Activated CD4-positive, alpha-beta T cell treated with anti-CD3 and anti-CD28 coated beads, Interleukin-2, amount 50 U/mL, for 48 hours (primary cell): ENCODE results near the gene PDIA6.

Experiments
- DNase-seq, 2 experiments: peaks; one replicate each; pipeline ENCODE4 v3.0.0-alpha.2; 2020

The PDIA6 gene

DNA sequence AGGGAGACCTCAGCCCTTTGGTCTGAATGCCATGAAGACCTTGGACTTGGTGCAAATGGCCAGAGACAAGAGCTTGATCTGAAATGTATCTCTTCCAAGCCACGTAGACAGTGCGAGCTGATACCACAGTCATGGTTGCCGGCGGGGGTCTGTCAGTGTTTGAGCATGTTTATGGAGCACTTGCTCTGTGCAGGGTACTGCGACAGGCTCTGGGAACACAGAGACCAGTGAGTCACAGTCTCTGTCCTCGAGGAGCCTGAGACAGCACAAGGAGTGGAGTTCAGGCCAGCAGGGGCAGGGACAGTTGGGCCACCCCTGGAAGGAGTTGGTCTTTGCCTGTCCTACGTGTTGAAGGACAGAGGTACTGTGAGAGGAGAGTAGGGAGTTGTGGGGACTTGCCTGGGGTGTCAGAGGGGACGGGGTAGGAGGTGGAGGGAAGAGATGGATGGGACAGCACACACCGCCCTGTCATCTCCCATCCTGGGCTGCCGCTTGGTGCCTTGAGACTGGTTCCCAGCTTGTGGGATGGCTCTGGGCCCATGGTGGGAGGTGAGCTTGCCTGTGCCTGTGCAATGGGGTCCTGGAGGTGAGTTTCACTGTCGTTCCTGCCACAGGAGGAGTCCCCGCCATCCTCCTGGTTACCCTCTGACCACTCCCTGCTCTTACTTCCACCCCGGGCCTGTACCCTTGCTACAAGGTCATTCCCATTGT lies 51.6 kb downstream of the PDIA6 start:
- DNase-seq = no peak

DNA sequence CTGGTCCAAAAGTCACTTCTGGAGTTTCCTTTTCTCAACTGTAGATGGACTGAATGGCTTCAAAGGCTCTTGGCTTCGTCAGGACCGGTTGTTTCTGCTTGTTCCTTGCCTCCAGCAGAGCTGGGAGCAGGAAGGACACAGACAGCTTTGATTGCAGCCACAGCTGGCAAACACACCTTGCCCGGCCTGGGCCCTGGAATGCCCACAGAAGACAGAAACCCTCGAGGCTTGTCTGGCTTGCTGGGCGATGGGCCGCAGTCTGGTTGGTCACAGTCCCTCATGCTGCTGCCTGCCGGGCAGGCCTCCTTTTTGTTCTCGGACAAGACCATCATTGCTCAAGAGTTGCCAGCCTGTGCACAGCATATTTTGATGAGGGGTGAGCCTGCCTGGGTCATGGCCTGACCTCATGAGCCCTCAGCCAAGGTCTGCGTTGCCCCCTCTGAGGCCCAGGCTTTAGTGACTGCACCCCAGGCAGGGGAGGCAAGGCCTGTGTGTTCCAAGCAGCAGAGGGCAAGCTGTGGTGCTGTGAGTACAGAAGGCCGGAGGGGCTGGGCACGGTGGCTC lies 53.4 kb downstream of the PDIA6 start:
- no peak for DNase-seq

DNA sequence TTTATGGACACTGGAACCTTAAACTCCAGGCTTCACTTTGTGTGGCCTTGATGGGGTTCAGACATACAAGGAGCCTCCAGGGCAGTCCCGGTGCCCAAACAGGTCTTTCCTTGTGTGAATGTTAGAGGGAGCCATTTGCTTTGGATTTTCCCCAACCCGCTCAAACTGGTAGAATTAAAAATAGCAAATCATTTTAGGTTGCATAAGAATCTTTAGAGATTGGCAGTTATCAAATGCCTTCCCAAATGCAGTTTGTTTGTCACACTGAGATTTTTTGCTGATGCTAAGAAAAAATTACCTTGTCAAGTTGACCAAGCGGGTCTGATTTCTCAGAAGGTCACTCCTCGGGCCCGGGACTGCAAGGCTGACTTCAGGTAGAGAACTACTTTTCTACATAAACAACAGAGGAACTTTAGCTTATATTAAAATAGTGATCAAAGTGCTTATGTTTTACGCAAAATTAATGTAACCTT lies 54.7 kb downstream of the PDIA6 start:
- DNase-seq = no peak

DNA sequence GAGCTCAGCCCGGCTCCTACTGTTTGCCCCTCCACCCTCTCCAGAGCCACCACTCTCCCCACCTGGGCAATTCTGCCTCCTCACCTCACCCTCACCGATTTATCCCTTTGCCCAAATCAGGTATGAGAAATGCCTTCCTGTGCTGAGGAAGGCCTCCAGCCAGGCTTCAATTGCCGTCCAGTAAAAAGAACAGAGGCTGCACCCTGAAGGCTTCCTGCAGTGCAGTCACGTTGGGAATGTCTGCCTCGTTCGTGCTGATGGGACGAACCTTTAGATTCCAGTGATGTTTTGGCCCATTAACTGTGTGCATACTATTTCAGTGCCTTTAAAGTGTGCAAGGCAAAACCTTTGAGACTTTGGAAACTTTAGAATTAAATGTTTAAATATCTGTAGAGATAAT lies 57.0 kb downstream of the PDIA6 start:
- DNase-seq = no peak

DNA sequence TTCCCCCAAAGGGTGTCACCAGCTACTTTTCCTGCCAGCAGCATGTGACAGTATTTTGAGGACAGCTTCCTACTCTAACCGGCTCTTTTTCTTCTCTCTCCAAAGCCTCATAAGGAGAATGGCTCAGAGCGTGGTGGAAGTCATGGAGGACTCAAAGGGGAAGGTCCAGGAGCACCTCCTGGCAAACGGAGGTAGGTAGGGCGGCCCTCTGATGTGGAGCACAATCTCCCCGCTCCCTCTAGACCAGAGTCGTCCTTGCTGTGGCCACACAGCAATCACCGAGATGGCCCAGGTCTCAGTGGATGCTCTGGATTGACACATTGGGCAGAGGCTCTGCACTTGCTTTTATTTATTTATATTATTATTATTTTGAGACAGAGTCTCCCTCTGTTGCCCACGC lies 58.7 kb downstream of the PDIA6 start:
- no peak for DNase-seq

DNA sequence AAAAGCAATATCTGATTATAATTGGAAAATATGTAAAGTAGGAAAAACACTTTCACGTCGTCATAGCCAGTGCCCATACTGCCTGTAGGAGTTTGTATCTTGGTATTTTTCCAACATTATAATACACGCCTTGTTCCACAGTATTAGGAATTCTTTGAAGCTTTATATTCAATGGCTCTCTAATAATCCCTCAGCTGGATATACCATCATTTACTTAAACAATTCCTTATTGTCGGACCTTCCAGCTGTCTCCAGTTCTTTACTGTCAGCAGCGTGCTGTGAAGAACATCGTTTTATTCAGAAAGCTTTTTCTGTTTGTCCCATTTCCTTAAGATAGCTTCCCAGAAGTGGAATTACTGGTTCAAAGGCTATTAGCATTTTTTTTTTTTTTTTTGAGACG lies 59.4 kb downstream of the PDIA6 start:
- DNase-seq = no peak

DNA sequence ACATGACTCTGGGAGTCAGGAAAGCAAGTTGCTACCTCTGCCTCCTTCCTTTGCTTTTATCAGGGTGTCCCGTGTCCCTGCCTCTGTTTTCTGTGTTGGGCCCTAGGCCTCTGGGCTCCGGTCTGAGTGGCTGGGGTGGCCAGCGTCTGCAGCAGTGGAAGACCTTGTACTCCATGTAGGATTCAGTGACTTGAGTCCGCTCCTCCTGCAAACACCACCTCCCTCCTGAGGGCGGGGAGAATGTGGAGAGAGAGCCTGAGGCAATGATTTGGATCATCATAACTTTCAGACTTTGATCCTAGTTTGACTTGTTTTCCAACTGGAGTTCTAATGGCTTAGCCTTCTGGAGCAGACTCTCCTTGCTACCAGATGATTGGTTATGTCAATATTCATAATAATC lies 60.3 kb downstream of the PDIA6 start:
- no peak for DNase-seq

DNA sequence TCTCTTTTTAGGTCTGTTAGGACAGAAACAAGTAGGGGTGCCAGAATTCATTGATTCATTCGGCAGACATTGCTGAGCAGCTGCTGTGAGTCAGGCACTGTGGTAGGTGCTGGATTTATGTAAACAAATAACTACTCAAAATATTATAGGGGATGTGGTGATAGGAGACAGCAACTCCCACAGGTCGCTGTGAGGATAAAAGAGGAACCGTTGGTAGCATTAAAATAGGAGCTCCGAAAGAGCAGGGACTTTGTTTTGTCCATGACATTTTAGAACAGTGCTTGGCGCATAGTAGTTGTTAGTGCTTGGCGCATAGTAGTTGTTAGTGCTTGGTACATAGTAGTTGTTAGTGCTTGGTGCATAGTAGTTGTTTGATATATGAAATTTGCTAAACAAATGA lies 62.0 kb downstream of the PDIA6 start:
- DNase-seq = no peak

DNA sequence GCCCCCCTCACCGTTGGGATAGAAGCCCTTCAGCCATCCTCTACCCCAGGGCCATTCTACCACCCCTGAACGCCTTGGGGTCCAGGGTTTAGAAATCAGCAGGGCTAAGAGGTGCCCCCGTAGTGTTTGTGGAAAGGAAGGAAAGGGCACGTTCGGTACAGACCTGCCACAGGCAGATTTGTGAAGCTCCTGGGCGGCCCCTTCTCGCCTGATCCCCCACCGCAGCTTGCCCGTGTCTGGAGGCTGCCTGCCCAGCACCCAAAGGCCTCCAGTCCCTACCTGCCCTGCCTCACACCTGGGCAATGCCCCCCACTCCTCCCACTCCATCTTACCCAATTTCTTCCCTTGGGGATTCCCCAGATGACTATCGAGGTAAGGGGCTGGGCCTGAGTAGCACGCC lies 69.9 kb downstream of the PDIA6 start:
- no peak for DNase-seq

DNA sequence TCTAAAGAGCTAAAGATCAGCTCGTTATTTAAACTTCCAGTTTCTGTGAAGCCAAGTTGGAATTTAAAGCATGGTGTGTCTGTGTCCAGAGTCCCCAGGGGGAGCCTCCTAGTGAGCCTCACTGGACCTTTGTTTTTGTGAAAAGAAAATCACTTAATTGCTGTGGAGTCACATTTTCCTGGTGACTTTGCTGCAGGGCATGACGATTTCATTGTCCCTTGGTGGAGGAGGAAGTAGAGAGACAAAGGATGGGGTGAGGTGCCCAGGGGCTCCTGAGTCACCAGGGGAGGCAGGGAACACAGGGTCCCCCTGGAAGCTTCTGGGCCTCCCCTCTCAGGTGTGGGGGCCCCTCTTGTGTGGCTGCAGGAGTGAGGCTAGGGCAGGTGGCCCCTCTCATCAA lies 71.4 kb downstream of the PDIA6 start:
- no peak for DNase-seq

DNA sequence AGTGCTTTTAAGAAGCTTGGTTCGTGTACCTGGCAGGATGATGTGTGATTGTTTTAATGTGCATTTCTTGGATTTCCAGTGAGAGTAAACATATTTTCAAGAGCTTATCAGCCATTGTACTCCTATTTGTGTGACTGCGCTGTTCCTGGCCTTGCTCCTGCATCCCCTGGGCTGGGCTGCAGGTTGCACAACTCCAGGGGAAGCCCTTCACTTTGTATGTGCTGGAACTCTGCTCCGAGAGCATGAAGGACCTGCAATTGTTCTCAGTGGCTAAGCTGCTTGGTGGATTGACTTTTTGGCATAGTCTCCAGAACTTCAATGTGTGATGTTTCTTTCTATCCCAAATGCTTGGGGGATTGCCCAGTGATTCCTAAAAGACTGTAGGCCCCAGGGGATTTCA lies 72.4 kb downstream of the PDIA6 start:
- no peak for DNase-seq

DNA sequence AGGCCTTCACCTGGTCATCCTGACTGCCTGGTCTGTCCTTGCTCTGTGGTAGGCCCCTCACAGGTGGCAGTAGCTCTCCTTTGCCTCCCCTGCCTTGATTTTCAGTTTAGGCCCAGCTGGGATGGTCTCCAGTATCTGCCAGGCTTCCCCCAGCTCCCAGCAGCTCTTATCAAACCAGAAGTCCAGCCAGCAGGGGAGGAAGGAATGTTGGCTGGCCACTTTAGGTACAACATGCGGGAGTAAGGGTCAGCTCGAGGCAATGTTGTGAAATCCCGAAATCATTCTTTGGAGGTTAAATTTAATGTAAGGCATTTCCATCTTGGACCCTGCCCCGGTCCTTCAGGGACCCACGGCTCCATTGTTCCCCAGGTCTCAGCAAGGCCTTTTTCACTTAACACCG lies 74.4 kb downstream of the PDIA6 start:
- DNase-seq = no peak

DNA sequence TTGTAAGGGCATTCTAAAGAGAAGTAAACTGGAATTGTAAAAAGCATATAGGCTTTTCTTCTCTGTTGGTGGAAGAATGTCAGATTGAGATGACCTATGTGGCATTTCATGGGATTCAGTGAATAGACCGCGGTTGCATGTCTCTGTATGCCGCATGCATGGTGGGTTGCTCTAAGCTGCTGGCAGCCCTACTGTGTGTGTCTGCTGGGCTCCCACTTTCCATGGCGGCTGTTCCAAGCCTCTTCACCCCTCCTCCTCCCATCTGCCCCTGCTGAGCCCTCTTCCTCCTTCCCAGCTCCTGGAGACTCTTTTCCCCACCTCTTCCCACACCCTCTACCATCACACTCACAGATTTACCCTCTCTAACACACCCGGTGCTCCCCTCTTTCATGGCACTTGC lies 78.6 kb downstream of the PDIA6 start:
- DNase-seq = no peak

DNA sequence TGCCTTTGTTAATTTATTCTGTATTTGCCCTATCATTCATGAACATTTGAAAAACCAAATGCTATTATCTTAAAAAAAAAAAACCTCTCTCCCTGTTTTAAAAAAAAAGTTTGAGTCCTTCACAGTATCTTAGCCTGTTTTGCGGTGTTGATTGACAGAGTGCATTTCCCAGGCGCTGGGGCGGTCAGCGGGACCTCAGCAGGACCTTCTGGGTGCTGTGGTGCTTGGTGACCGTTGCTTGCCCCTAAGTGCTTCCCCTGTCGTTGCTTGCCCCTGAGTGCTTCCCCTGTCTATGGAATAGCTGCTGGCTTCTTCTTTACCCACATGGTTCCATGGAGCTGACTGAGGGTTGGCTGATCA lies 79.0 kb downstream of the PDIA6 start:
- DNase-seq = no peak
